H7 (cell line): ENCODE measurements around the gene ARHGAP27. TPM values are rescaled to one million over a fixed set of nuclear protein-coding genes. Genes with fewer than 3 reads are reported as not detected.
A peak's percentile ranks its signal among the peaks of the same experiment; 100 is the strongest.
"Not testable (repeated sequence)": the region's sequence is repeated elsewhere in the genome, so short reads cannot be mapped to it uniquely, and the experiment has no call there.

ENCODE experiments used
- DNase-seq: peaks from one replicate; pipeline ENCODE4 v3.0.0; 2012
- H3K27me3 ChIP-seq: 2 replicates; pipeline ENCODE4 v1.6.0; 2011; ENCODE audit warnings: mild to moderate bottlenecking, low read length; ENCODE audit not compliant: control insufficient read depth, insufficient read depth
- H3K36me3 ChIP-seq: replicated peaks from 2 replicates; pipeline ENCODE4 v1.5.1; 2011; ENCODE audit warnings: low read length; ENCODE audit not compliant: control insufficient read depth, insufficient read depth
- H3K4me3 ChIP-seq: 2 replicates; pipeline ENCODE4 v1.5.1; 2011; ENCODE audit warnings: low read depth, mild to moderate bottlenecking, control low read depth, low read length, moderate library complexity; ENCODE audit not compliant: insufficient read depth
- total RNA-seq: library from RNA; depleted of rRNA; stranded (reverse); fragments of >200 nt; shearing (Covaris generic); gene quantifications from 2 replicates; pipeline ENCODE4 v1.2.3, GENCODE V29; 2014

ARHGAP27 gene
- total RNA-seq, 1 experiment from 2014 or later, result 4.5 TPM

DNA sequence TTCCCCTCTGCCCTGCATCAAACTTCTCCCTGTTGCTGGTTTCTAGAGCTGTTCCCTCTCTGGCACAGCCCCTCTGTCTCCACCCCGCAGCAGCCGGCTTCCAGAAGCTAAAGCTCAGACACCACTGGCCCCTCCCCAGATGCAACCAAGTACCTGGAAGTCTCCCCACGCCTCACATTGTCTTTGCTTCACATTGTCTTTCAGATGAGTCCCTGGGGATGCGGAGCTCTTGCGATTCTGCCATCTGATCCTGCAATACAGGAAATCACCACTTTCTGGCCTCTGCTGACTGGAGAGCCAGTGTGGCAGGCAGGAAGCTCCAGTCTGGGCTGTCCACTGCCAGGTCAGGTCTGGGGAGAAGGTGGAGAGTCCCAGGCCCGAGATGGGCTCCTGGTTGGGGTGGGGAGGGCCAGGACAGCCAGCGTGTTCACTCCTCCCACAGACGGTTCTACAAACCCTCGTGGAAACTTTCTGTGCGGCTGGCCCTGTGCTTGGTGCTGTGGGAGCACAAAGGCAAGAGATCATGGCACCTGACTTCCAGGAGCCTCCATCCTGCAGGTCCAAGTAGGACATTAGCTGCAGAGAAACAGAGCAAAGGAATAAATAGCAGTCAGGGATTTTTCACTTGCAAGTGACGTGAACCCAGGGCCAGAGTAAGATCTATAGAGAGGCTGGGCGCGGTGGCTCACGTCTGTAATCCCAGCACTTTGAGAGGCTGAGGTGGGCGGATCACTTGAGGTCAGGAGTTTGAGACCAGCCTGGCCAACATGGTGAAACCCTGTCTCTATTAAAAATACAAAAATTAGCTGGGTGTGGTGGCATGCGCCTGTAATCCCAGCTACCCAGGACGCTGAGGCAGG is 67.9 kb downstream of the ARHGAP27 start:
- peak; percentile 92 for DNase-seq
- no peak overlapping the region for H3K4me3 ChIP-seq
- no peaks in the 10 kb centered on the region for H3K27me3 ChIP-seq
- H3K36me3 ChIP-seq, result no peaks in the 10 kb centered on the region

DNA sequence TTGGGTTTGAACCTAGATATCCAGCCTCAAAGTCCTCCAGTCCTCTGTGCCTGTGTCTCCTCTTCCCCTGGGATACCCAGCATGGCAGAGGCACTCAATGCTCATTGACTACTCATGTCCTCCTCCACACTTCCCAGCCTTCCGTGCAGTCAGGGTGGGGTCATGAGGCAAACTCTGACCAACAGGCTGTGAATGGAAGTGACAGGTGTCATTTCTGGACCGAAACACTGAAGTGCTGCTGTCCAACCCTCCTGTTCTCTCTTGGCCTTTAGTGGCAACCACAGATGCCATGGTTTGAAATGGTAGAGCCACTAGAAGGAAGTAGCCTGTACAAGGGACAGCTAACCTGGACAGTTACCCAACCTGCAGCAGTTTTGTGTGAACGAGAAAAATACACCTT is 69.2 kb downstream of the ARHGAP27 start:
- no peak for DNase-seq
- Histone ChIP-seq H3K4me3 (no peak overlapping the region), H3K27me3 (no peaks in the 10 kb centered on the region), H3K36me3 (no peaks in the 10 kb centered on the region)

- DNase-seq, result no peak
- Histone ChIP-seq H3K4me3 (no peak overlapping the region), H3K36me3 (no peaks in the 10 kb centered on the region), H3K27me3 (no peaks in the 10 kb centered on the region)
Observed at GRCh38 chr17:45361976-45362375, 70.7 kb downstream of the ARHGAP27 start.

GRCh38 chr17:45361451-45361850 is 71.2 kb downstream of the ARHGAP27 start:
- H3K36me3 ChIP-seq, result no peaks in the 10 kb centered on the region
- DNase-seq, result no peak
- no peaks in the 10 kb centered on the region for H3K27me3 ChIP-seq

GRCh38 chr17:45357364-45357997 is 75.2 kb downstream of the ARHGAP27 start:
- Histone ChIP-seq H3K36me3 (no peaks in the 10 kb centered on the region), H3K27me3 (no peaks in the 10 kb centered on the region), H3K4me3 (no peak overlapping the region)
- no peak for DNase-seq

More at GRCh38 chr17:45361451-45361850, 71.2 kb downstream of the ARHGAP27 start:
- no peak overlapping the region for H3K4me3 ChIP-seq

- no peaks in the 10 kb centered on the region for H3K36me3 ChIP-seq
- no peak for DNase-seq
- H3K27me3 ChIP-seq, result no peaks in the 10 kb centered on the region
Observed at GRCh38 chr17:45355087-45355486, 77.6 kb downstream of the ARHGAP27 start.

GRCh38 chr17:45353043-45353442 is 79.6 kb downstream of the ARHGAP27 start:
- Histone ChIP-seq H3K4me3 (no peak overlapping the region), H3K36me3 (no peaks in the 10 kb centered on the region)
- DNase-seq, result no peak

More at GRCh38 chr17:45355087-45355486, 77.6 kb downstream of the ARHGAP27 start:
- no peak overlapping the region for H3K4me3 ChIP-seq

GRCh38 chr17:45351831-45352230 is 80.8 kb downstream of the ARHGAP27 start:
- Histone ChIP-seq H3K36me3 (no peaks in the 10 kb centered on the region), H3K27me3 (no peaks in the 10 kb centered on the region), H3K4me3 (no peak overlapping the region)
- DNase-seq, result no peak

More at GRCh38 chr17:45353043-45353442, 79.6 kb downstream of the ARHGAP27 start:
- no peaks in the 10 kb centered on the region for H3K27me3 ChIP-seq

GRCh38 chr17:45347444-45347843 is 85.2 kb downstream of the ARHGAP27 start:
- H3K27me3 ChIP-seq, result no peaks in the 10 kb centered on the region
- no peak for DNase-seq
- H3K36me3 ChIP-seq, result no peaks in the 10 kb centered on the region
- H3K4me3 ChIP-seq, result no peak overlapping the region

GRCh38 chr17:45346216-45347015 is 86.3 kb downstream of the ARHGAP27 start:
- Histone ChIP-seq H3K27me3 (no peaks in the 10 kb centered on the region), H3K4me3 (no peak overlapping the region), H3K36me3 (no peaks in the 10 kb centered on the region)
- no peak for DNase-seq

DNA sequence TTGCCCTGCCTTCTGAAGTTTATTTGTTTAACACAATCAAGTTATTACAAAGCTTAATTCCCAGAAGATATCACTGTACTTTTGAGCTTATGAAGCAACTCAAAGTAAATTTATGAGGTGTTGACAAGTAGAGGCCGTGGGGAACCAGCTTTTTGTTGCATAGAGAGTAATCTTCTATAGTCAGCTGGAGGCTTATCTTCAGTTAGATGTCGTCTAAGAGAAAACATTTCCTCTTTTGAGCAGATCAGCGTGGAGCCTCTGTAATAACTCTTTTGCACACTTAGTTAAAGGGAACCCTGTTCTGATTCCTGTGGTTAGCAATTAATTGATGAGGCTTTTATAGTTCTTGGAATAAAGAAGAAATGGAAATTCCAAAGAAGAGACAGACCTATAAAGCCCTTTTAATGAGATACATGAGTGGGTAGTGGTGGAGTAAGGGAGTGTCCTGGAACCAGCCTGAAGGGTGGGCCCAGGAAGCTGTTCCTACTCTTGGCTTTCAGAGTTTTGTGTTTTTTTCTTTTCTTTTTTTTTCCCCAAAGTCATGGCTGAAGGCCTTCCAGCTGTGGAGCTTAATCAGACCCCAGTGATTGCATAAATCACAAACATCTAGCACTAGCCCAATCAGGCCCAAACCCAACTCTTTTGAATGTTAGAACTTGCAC is 87.0 kb downstream of the ARHGAP27 start:
- H3K27me3 ChIP-seq, result no peaks in the 10 kb centered on the region
- DNase-seq, result no peak
- no peaks in the 10 kb centered on the region for H3K36me3 ChIP-seq
- H3K4me3 ChIP-seq, result no peak overlapping the region

DNA sequence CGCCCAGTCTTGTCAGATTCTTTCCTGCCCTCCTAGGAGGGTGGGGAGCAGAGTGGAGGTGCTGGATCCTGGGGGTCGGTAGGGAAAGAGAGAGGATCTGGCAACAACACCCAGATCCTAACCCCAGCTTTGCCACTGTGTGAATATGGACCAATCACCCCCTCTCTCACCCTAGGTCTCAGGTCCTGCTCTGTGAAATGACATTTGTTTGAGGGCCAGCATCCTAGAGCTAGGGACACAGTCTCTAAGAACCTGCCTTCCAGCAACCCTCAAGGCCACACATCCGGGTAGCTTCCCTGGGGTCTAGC is 87.5 kb downstream of the ARHGAP27 start:
- Histone ChIP-seq H3K4me3 (no peak overlapping the region), H3K36me3 (no peaks in the 10 kb centered on the region), H3K27me3 (no peaks in the 10 kb centered on the region)
- no peak for DNase-seq

DNA sequence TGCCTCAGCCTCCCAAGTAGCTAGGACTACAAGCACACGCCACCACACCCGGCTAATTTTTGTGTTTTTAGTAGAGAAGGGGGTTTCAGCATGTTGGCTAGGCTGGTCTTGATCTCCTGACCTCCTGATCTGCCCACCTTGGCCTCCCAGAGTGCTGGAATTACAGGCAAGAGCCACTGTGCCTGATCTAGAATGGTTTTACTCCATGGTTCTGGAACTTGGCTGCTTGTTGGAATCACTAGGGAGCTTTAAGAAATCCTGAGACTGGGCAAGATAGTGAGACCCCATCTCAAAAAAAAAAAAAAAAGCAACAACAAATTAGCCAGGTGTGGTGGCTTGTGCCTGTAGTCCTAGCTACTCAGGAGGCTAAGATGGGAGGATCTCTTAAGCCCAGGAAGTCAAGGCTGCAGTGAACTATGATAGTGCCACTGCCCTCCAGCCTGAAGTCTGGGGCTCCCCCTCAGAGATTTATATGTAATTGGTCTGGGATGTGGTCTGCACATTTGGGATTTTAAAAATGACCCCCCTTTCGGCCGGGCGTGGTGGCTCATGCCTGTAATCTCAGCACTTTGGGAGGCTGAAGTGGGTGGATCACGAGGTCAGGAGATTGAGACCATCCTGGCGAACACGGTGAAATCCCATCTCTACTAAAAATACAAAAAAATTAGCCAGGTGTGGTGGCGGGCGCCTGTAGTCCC is 88.6 kb downstream of the ARHGAP27 start:
- not testable (repeated sequence) for H3K4me3 ChIP-seq, H3K36me3 ChIP-seq, DNase-seq, H3K27me3 ChIP-seq
